DMS53 treated with DMSO at 0.1 percent for 48 hours (cell line): Measurements from ENCODE around the gene TNS3.
"Not testable (repeated sequence)": the region's sequence is repeated elsewhere in the genome, so short reads cannot be mapped to it uniquely, and the experiment has no call there.

Experiments used
- DNase-seq: peaks from one replicate; lab custom pipeline; 2025; ENCODE audit not compliant: unreplicated experiment; lab: John Stamatoyannopoulos, UW

TNS3 gene

GRCh38 chr7:47543056-47543455 is 38.9 kb downstream of the TNS3 start:
- no peak for DNase-seq

- DNase-seq, result no peak
Measured at GRCh38 chr7:47542051-47542450, 39.9 kb downstream of the TNS3 start.

GRCh38 chr7:47541485-47541884 is 40.4 kb downstream of the TNS3 start:
- DNase-seq, result not testable (repeated sequence)

DNA sequence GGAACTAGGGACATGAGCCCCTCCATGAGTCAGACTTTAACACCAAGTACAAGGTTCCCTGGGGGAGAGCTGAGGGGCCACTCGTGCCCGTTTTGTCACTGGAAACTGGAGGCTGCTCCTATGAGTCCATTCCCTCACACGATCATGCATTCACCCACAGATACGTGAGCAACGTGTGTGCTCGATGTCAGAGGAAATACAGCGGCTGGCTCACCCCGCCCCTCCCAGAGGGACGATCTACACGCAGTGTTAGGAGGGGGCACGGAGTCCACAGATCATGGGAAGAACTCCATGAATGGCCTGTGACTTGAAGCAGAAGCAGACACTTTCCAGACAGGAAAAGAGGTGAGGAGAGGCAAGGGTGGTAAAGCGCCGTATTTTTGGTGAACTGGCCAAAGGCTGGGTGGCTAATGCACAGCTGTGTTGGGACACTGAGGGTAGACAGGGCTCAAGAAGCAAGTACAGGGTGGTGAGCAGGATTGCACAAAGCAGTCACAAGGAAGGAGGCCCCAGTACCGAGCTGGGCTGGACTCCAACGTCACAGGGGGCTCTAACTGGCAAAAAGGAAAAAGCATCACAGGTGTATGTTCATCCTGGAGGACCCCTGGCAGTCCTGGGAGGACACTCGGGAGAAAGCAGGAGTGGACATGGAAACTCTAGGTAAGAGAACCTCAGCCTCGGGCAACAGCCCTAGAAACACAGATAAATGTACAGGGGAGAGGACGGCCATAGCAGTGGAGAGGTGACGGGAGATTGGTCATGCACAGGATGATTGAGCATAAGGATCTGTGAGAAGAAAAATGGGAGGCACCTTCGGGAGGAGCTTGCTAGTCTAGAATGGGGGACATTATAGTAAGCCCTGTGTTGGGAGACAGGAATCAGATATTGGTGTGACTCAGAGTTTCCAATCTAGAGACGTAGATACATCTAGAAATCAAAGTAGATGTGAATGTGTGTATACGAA is 41.2 kb downstream of the TNS3 start:
- no peak for DNase-seq

- no peak for DNase-seq
Measured at GRCh38 chr7:47540053-47540386, 41.9 kb downstream of the TNS3 start.

GRCh38 chr7:47539398-47540052 is 42.4 kb downstream of the TNS3 start:
- DNase-seq, result no peak

GRCh38 chr7:47538846-47539311 is 43.0 kb downstream of the TNS3 start:
- DNase-seq, result no peak

DNA sequence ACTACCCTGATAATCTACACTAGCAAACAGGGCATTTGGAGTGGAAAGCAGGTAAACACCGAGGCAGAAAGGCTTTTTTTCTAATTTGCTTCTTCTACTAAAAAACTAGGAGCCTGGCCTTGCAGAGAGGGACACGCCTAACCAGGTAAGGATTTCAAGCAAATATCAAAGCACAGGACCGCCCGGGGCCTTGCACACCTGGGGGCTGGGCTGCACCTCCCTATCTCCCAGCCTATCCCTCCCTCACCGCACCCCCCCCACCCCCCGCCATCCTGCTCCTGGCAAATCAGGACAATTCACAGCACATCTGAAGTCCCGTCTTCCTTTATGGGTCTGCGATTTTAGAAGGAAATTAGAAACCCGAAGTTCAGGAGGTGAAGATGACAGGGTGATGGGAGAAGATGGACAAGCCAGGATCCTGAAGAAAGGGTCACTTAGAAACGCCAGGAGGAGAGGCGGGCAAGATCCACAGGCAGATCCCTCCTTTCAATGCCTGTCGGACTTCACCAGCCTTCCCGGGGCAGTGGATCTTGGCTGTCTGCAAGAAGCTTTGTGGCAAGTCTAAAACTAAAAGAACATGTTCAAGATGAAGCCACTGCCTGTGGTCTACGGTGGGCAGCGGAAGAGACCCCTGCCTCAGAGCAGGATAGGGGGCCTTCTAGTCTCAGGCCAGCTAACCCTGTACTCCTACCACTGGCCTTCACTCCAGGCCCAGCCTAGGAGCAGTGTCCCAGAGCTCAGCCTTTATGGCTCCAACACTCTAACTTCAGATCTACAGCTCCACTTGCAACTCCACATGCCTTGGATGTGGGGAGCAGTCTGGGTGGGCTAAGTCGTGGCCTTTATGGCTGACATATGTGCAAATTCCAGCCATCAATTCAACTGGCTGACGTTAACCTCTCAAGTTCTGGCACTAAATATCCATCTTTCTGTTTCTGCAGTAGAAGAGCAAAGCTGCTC is 43.9 kb downstream of the TNS3 start:
- no peak for DNase-seq

DNA sequence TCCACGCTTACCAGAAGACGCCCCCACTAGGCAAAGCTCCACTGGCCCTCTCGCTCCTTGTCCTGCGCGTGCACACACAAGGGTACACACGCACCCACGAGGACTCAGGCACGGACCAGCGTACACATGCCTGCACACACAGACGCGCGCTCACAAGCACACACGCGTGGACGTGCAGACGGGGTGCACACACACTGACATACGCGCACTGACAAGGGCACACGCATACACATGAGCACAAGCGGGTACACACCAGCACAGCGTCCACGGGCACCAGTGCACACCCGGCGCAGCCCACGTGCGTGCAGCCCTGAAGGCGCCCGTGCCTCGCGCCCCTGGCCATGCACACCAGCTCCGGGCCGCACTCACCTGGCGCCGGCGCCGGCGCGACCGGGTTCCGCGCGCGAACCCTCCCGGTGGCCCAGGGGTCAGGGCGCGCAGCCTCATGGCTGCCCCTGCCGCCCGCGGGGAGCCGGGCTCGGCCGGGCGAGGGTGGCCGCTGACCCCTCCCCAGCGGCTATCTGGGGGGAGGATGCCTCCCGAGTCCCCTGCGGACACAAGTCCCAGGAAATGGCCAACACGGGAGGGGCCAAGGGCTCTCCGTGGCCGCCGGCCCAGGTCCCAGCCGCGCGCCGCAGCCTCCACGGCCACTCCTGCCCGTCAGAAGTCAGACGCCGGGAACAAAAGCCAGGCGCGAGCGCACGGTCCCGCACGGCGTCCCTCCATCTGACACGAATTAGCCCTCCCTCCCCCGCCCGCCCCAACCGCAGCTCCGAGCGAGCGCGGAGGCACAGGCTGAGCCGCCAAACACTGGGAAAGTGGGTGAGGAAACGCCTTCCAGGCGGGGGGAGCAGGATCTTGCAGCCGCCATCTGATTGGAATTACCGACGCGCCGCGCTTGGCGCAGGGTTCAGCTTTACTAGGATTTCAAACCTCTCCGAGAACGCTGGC is 45.0 kb downstream of the TNS3 start:
- no peak for DNase-seq

- no peak for DNase-seq
Measured at GRCh38 chr7:47535704-47536628, 45.9 kb downstream of the TNS3 start.

DNA sequence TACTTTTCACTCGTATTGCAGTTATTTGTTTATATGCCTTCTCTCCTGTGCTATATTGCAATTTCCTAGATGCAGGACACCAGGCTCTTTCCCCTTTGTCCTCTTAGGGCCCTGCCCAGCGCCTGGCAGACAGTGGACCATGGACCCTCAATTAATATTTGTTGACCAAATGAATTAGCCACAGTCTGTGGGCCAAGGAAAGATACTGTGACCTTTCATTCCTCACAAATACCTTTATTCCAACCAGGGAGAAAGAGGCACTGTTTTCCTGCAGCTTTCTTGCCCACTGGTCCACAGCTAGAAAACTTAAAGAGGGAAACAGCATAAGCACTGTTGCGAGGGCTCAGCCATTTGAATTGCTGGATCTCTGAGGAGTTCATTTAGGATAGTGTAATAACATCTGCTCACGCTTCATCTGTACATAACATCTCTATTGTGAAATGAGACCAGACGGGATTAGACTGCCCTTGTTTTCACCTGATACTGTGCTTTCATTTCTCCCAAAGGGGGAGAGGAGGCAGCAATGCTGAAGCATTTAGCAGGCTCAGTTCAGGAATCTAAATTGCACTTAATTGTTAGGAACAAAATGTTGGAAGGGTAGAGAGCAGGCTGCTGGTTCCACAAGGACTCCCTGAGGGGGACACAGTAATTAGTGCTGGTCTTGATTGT is 46.7 kb downstream of the TNS3 start:
- DNase-seq, result no peak

- no peak for DNase-seq
Measured at GRCh38 chr7:47534322-47535034, 47.4 kb downstream of the TNS3 start.

DNA sequence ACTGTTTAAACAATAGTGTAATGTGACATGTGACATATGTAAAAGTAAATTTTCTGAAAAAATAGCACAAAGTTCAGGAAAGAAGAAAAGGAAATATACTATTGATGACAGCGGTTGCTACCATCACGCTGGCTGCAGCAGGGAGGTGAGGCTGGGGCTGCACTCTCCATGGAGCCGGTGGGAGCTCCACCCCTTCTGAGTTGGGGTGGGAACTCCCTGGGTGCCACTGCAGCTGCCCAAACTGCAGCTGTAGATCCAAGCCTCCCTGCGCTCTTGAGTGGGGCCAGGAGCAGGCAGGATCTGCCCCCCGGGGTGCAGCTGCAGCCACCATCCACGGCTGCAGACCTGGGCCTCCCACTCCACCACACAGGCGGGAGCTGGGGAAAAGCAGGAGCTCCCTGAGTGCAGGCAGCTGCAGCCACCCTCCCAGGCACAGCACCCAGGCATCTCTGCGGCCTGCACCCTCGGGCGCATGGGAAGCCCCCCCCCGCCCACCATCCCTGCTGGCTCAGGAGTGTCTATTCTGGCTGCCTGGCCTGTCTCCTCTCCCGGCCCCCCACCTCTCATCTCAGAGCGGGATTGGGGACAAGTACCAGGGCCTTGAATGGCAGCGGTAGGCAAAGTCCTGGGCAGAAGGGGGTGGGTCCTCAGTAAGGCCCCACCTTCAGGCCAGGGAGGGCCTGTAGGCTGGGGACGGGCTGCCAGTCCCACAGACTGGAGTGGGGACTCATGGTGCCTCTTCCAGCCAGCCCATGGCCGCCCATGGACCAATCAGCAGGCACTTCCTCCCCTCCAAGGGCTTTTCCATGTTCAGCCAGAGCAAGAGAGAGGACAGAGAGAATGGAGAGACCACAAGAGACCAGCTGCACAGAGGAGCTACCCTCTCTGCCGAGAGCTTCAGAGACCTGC is 50.1 kb downstream of the TNS3 start:
- DNase-seq, result no peak

GRCh38 chr7:47529826-47530555 is 51.9 kb downstream of the TNS3 start:
- no peak for DNase-seq

- DNase-seq, result no peak
Measured at GRCh38 chr7:47529405-47529804, 52.5 kb downstream of the TNS3 start.

DNA sequence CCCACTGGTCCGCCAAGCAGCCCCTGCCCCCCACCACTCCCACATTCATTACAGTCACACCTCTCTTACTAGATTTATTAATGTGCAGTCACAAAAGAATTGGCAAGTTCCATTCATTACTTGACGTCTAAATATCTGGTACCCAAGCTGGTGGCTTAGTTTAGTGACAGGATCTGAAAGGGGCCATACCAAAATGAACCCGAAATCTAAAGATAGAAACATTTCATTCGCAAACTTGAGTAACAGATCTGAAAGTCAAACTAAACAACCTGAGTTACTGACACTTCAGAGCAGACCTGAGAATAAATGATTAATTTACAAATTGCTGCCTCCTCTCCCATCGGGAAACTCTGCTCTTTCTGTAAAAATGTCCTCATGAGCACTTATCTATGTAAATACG is 53.4 kb downstream of the TNS3 start:
- DNase-seq, result no peak
